SK-N-SH (cell line): ENCODE data around the gene CHST12. TPM values are rescaled to one million over a fixed set of nuclear protein-coding genes. Genes with fewer than 3 reads are reported as not detected.

Experiments used
- MXI1 ChIP-seq: IDR thresholded peaks from 2 replicates; pipeline ENCODE4 v1.6.1; 2012; ENCODE audit warnings: mild to moderate bottlenecking, low read depth, low read length, improper control_type of control experiment
- NRF1 ChIP-seq: IDR thresholded peaks from 2 replicates; pipeline ENCODE4 v1.6.1; 2012; ENCODE audit warnings: low read depth, mild to moderate bottlenecking, low read length
- RFX5 ChIP-seq: IDR thresholded peaks from 2 replicates; pipeline ENCODE4 v1.6.1; 2012; ENCODE audit warnings: mild to moderate bottlenecking, improper control_type of control experiment, low read length
- polyA plus RNA-seq, 3 experiments: library from polyadenylated mRNA; depleted of rRNA; stranded (reverse); fragments of >200 nt; gene quantifications; 2 replicates each; pipeline ENCODE4 v1.2.3, GENCODE V29; 2012
- small RNA-seq, 7 experiments: library from RNA; depleted of rRNA; stranded (forward); fragments of <200 nt; gene quantifications; one replicate each; pipeline ENCODE3, GENCODE V24; 2012

The CHST12 gene
- polyA plus RNA-seq, 1 of the 3 experiments (the other 2 are of a cell fraction), result 32.7 TPM

DNA sequence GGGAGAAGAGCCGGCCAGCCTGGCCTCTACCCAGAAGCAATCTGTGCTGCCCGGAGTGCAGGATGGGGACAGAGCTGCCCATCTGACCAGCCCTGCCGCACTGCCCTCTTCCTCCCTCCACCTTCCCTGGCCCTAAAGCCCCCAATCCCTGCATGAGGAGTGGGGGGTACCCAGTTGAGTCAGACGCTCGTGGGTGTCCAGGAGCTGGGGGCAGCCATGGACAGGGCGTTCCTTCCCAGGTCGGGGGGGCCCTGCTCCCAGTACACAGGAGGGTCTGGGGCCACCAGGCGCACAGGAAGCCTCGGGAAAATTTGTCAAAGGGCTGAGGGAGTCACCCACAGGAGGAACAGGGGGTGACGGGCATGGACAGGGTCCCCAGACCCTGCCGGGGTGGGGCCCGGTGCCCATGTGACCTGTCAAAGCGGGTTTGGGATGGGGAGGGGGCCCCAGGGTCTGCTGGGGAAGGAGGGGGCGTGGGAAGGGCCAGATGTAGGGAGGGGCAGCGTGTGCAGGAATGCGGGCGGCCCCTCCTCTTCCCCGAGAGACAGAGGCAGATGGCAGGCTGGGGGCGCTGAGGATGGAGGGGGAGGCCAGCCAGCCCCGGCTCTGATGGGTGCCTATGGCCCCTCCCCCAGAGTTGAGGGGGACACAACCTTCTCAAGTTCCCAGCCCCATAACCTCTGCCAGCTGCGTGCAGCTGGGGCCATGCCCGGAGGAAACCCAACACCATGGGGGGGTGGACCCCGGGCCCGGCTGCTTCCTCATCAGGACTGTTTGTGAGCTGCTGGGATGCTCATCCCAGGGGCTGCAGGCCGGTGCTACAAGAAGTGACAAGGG is 94.3 kb downstream of the CHST12 start (continued):
- no peak for TF ChIP-seq NRF1
- TF ChIP-seq RFX5, result no peak
- TF ChIP-seq MXI1, result no peak

Small RNAs within 50 kb of the gene (small RNA-seq; reads per million reads assigned to genes)
- gene AC004840.2, result 0 reads per million in 7 experiments

Other genes with a start within 250 kb of the CHST12 start
- 28.7 and 46.2 TPM in 2 replicates for gene MAD1L1, start 170.7 kb upstream of the CHST12 start, polyA plus RNA-seq (2012; rRNA removed)
- gene MRM2, start 161.4 kb upstream of the CHST12 start, polyA plus RNA-seq (2012; rRNA removed), result 30.7 and 34.8 TPM in 2 replicates
- gene NUDT1, start 161.4 kb upstream of the CHST12 start, polyA plus RNA-seq (2012; rRNA removed), result 79.5 and 98.1 TPM in 2 replicates
- 20.6 and 21.1 TPM in 2 replicates for gene SNX8, start 89.2 kb upstream of the CHST12 start, polyA plus RNA-seq (2012; rRNA removed)
- gene EIF3B, start 48.8 kb upstream of the CHST12 start, polyA plus RNA-seq (2012; rRNA removed), result 140 and 151 TPM in 2 replicates
- gene GRIFIN, start 72.8 kb downstream of the CHST12 start, polyA plus RNA-seq (2012; rRNA removed), result not detected in 2 replicates
- gene LFNG, start 116.2 kb downstream of the CHST12 start, polyA plus RNA-seq (2012; rRNA removed), result 7.6 and 9.4 TPM in 2 replicates
- 34.1 and 36.2 TPM in 2 replicates for gene BRAT1, start 151.9 kb downstream of the CHST12 start, polyA plus RNA-seq (2012; rRNA removed)
- 14.4 and 15.1 TPM in 2 replicates for gene IQCE, start 155.4 kb downstream of the CHST12 start, polyA plus RNA-seq (2012; rRNA removed)
- 65.3 and 105 TPM in 2 replicates for gene TTYH3, start 228.4 kb downstream of the CHST12 start, polyA plus RNA-seq (2012; rRNA removed)